GM19240 (cell line): ENCODE data around the gene HELT.
"Not testable (repeated sequence)": the region's sequence is repeated elsewhere in the genome, so short reads cannot be mapped to it uniquely, and the experiment has no call there.

Experiments
- DNase-seq: peaks from one replicate; pipeline ENCODE4 v3.0.0; 2011; ENCODE audit warnings: low spot score; ENCODE audit not compliant: insufficient read length

HELT gene

DNA sequence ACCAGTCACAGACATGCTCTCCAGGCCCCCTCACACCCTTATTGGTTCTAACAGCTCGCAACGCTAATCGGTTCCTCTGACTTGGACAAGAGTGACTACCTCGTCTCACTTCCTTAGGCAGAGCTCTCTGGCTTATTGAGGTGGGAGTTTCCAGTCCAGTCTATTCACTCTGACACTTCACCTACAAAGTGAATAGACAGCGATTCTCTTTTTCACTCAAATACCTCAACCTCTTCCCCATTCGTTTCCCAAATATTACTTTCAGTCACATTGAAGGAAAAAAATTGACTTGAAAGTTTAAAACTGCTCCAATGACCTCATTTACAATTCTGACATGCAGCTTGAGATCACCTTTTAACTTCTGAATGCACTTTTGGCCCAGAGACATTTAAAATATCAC, 17.7 kb downstream of the HELT start:
- no peak for DNase-seq

DNA sequence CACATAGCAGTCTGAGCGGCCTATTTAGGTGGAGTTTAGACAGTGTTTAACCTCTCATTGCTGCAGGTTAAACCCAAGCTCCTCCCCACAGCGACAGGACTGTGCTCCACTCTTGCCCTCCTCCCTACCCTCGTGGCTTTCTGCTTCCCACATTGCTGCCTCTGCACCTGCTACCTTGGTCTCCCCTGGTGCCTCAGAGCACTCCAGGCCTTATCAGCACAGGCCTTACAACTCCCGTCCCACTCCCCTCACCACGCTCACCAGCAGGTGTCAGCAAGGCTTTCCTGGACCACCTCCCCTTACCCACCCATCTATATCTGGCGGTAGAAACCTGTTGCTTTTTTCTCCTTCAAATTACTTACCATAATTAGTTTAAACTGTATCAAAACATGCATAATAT, 18.6 kb downstream of the HELT start:
- DNase-seq, result no peak

DNA sequence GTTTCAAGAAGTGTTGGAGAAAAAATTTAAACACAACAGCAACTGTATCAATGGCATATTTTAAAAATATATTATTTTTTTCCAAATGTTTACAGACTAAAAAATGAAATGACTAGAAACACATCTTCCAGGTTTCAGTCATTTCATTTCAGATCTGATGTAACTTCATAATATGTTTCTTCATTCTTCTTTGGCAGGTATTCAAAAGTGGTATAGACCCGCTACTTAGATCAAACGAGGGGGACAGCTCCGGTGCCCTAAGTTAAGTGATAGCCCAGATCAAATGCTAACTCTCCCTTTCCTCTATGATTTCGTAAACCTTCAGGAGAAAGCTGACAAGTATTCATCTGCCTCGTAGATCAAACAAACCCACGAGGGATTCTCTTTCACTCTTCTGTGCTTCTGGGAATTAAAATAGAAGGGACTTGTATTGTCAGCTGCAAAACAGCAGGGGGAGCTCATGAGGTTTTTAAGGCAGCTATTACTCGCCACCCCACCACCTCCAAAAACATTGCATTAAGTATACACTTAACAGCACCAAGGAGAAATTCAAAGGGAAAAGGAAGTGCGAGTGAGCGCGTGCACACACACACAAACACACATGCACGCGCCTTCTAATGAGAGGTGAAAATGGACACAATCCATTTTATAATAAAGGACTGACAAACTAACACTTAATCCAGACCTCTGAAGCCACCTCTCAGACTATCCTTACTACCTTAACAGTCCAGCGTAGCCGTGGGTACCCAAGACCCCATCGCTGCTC, 21.4 kb downstream of the HELT start:
- peak; percentile 64 for DNase-seq

DNA sequence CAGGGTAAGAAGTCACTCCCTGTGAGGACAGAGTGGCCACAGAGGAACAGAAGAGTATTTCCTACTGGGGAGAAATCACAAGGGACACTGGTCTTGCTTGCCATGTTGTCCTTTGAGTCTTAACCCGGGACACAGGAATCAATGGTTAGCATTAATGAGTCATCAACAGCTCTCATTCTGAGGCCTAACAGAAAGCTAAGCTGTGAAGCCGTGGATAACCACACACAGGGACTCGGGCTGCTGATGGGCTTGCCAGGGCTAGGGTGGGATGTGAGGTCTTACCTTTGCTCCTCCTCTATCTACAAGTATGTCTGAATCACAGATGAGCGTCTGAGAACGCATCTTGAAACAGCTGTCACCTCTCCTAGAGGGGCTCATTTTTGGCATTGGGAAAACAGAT, 22.2 kb downstream of the HELT start:
- no peak for DNase-seq

DNA sequence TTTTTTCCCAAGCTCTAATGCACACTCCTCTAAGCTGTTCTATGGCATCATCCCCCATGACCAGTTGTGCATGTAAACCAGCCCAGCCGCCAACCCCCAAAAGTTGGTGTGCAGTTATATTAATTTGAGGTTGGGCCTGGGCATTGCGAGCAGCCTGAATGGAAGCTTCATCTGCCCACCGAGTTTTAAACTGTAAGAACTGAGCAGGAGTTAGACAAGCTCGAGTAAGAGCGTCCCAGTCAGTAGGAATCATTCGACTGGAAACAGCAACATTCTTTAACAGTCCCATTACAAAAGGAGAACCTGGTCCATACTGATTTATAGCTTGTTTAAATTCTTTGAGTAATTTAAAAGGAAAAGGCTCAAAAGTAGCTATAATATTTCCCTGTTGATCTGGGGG, 32.0 kb downstream of the HELT start:
- DNase-seq, result not testable (repeated sequence)

DNA sequence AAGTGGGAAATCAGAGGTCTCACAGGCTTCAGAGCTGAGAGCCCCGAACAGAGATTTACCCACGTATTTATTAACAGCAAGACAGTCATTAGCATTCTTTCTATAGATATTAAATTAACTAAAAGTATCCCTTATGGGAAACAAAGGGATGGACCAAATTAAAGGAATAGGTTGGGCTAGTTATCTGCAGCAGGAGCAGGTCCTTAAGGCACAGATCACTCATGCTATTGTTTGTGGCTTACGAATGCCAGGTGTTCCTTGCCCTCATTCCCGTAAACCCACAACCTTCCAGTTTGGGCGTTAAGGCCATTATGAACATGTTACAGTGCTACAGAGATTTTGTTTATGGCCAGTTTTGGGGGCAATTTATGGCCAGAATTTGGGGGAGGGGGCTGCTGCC, 33.0 kb downstream of the HELT start:
- DNase-seq, result not testable (repeated sequence)

DNA sequence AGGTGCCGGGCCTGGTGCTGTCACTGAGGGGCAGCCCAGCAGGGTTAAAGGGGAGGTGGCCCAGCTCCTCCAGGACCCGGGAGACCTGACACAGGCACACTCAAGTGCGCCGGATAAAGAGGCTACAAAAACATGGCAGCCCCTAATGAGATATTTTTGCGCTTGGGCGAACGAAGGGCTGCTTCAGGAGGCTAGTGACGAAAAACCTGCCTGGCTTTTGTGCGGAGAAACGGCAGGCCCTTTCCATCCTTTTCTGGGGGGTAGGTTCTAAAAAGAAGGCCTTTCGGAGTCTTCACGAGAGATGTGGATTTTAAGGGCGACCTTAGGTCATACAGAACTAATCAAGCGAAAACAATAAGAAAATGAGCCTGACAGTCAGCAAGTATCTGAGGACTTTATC, 35.5 kb downstream of the HELT start:
- no peak for DNase-seq

DNA sequence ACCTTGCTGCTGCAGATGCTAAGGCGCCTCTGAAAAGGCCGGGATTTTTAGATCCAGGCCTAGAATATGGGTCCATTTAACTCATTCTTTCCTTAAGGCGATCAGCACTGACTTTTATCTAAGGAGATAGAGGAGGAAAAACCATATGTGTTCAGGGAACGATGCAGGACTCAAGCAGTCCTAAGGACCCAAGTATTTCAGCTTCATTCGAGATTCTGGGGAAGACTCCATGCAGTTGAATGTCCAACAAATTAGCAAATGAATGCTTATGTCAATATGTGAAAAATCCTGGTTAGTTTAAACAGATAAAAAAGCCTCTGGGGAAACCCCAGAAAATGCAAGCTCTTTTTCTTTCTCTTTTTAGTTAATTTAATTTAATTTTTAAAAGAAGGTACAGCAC, 36.0 kb downstream of the HELT start:
- no peak for DNase-seq

DNA sequence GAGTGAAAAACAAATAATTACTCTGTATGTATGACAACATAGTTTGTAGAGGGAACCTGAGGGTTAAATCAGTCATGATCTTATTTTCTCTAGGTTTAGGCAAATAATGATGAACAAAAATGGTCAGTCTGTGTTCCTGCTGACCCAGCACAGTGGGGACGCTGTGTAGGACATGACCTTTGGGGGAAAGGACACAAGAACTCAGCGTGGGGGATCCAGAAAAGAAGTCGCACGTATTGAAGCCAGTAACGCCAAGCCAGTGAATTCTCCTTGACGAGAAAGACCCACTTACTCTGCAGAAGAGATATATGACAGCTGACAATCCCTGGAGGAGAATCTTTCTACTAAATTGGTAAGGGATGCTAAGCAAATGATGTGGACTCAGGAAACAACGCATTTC, 36.6 kb downstream of the HELT start:
- DNase-seq, result no peak

DNA sequence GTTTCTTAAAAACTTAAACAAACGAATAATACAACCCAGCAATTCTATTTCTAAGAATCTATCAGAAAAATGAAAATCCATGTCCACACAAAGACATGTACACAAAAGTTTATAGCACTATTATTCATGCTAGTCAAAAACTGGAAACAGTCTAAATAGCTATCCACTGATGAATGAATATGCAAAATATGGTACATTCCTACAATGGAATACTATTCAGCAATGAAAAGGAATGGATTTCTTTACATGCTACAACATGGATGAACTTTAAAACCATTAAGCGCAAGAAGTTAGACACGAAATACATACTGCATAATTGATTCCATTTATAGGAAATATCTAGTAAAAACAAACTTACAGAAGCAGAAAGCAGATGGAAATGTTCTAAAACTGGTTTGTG, 43.3 kb downstream of the HELT start:
- no peak for DNase-seq

DNA sequence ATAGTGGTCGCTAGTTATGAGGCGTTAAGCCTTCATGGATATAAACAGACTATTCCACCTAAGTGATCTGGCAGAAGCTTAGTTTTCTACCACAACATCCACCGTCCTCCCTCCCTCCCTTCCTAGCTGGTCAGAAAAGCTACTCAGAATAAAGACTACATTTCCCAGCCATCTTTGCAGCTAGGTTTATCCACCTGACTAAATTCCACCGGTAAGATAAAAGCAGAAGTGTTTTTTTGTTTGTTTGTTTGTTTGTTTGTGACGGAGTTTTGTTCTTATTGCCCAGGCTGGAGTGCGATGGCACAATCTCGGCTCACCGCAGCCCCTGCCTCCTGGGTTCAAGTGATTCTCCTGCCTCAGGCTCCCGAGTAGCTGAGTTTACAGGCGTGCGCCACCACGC, 44.3 kb downstream of the HELT start:
- no peak for DNase-seq

DNA sequence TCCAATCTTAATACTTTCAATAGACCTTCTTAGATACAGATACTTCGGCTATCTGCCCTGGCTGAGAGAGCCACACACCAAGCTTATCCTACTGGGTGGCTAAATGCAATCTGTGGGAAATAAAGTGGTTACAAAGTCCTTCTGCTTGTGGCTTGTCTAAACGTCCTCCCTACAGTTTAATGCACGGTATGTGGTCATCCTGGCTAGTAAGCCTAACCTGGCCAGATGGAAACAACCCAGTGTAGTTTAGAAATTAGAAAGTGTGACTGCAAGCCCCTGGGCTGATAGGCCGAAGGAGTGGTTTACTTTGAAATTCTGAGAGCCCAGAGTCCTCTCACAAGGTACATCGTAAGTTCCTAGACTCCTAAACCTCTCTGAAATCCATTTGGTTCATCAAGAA, 47.9 kb downstream of the HELT start:
- DNase-seq, result no peak

DNA sequence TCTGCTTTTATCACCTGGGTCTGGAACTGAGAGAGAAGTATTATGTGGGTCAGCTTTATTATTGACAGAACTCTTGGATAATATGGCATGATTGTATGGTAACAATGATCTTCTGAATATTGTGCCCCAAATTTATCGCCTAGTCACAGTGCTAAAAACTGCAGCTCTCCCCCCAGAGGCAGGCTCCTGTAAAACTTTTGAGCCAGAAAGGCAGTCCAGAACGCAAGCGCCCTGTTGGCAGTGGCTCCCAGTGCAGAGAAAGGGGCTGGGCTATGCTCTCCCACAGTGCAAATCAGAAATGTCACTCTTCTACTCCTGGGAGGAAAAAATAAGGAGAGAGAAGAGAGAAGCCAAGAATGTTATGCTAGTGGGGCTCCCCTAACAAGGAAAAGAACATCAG, 50.5 kb downstream of the HELT start:
- no peak for DNase-seq
